ENCODE results near the gene STK32C. TPM values are rescaled to one million over a fixed set of nuclear protein-coding genes. Genes with fewer than 3 reads are reported as not detected.

Gene STK32C
- total RNA-seq = 4.7 TPM

DNA sequence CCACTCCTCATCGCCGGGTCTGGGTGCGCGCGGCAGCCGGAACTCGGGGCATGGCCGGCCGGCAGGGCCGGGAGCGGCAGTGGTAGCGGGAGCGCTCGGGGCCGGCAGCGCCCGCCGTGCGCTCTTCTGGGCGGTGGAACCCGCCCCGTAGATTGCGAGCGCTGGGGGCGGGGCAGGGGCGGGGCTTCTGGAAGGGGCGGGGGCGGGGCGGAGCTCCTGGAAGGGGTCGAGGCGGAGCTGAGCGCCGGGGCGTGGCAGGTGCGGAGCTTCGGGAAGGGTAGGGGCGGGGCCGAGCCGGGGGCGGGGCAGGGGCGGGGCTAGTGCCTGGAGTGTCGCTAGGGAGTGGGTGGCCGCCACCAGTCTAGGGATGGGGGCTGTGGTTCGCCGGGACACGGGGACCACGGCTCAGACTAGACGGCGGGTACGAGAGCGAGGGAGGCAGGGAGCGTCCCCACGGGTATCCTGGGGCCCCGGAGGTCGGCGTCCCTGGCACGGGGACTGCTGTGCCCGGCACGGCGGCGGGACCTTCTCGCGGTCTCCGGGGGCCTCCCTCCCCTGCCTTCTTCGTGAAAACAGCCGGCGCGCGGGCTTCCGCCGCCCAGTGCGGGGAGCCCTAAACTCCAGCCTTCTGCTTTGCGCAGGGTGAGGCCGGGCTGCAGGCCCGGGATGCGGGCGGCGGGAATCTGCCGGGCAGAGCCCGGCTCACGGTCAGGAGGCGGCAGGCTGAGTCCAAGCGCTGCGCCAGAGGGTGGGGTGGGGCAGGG lies at the start of gene STK32C:
Gene STK32C, minus strand, starts transcription at position 128 of the 764 bp plus-strand sequence. Its CDS starts 117 bp downstream, at position 11.
- Histone ChIP-seq H3K4me3 (peak within 1 kb of the TSS; percentile 57 to 93), H3K36me3 (no peaks in the 10 kb centered on the region), H3K9me3 (no peaks in the 10 kb centered on the region), H3K27me3 (no peaks in the 10 kb centered on the region), H3K4me1 (peaks cover 19% of the 10 kb centered on the region), H3K27ac (peak within 1 kb of the TSS; percentile 75)
- intact Hi-C loops (cut with DNase I) = no loop called here
- TF ChIP-seq POLR2A (IDR thresholded peaks at IDR 0.05) (peak in 1 of 2 donors; percentile 40), POLR2AphosphoS5 (IDR thresholded peaks at IDR 0.05; ENCODE audit: insufficient read depth in 1 of 2, low read depth in 1 of 2) (peak in 1 of 2 donors; percentile 89)
- TF ChIP-seq, protein P1, sequence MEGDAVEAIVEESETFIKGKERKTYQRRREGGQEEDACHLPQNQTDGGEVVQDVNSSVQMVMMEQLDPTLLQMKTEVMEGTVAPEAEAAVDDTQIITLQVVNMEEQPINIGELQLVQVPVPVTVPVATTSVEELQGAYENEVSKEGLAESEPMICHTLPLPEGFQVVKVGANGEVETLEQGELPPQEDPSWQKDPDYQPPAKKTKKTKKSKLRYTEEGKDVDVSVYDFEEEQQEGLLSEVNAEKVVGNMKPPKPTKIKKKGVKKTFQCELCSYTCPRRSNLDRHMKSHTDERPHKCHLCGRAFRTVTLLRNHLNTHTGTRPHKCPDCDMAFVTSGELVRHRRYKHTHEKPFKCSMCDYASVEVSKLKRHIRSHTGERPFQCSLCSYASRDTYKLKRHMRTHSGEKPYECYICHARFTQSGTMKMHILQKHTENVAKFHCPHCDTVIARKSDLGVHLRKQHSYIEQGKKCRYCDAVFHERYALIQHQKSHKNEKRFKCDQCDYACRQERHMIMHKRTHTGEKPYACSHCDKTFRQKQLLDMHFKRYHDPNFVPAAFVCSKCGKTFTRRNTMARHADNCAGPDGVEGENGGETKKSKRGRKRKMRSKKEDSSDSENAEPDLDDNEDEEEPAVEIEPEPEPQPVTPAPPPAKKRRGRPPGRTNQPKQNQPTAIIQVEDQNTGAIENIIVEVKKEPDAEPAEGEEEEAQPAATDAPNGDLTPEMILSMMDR (IDR thresholded peaks at IDR 0.05) = no peak
- DNase-seq (ENCODE audit: extremely low spot score in 2 of 2) = peak in 1 of 2 donors; percentile 93

DNA sequence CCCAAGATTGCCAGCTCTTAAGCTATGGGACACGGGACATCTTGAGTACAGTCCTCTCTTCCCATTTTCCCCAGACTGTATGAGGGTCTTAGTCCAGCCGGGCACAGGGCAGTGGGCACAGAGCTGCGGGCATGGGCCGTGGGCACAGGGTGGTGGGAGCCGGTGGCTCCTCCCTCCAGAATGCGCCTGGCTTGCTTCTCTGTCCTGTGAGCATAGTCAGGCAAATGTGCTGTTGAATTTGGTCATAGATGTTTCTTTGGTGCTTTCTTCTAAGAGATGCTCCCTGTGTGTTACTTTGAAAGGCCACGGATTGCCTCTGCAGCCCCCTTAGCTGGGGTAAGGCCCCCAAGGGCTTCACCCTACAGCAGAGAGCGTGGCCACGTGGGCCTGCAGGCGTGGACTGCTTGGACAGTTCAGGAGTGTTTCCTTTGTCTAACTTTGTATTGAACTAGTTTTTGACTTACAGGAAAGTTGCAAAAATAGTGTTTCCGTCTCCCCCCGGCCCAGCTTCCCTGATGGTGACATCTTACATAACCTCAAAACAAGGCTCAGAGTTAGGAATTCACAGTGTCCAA lies 49.0 kb upstream of the STK32C start:
- no peak for DNase-seq (ENCODE audit: extremely low spot score in 2 of 2)
- Histone ChIP-seq H3K36me3 (peaks cover 0 to under 1% of the 10 kb centered on the region in 2 donors), H3K9me3 (no peaks in the 10 kb centered on the region), H3K27ac (no peak overlapping the region), H3K27me3 (no peaks in the 10 kb centered on the region), H3K4me3 (no peak overlapping the region), H3K4me1 (no peaks in the 10 kb centered on the region)
- intact Hi-C loops (cut with DNase I) = no loop called here
- TF ChIP-seq POLR2A (IDR thresholded peaks at IDR 0.05) (no peak), POLR2AphosphoS5 (IDR thresholded peaks at IDR 0.05; ENCODE audit: insufficient read depth in 1 of 2, low read depth in 1 of 2) (no peak)
- TF ChIP-seq, protein P1 (IDR thresholded peaks at IDR 0.05) = no peak

DNA sequence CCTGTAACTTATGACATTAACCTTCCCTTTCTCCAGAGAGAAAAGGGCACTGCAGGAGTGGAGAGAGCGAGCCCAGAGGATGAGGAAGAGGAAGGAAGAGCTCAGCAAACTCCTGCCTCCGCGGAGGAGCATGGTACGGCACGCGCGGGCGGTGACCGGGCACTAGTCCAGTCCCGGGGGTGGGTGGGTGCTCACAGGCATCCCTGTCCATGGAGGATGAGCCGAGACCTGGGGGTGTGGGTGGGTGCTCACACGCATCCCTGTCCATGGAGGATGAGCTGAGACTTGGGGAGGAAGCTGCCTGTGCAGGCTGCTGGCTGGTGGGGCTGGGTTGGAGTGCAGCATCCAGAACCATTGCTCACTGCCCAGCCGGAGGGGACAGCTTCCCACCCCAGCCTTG lies 48.0 kb upstream of the STK32C start:
- no peak for TF ChIP-seq POLR2A (IDR thresholded peaks at IDR 0.05)
- TF ChIP-seq POLR2AphosphoS5 (IDR thresholded peaks at IDR 0.05; ENCODE audit: insufficient read depth in 1 of 2, low read depth in 1 of 2) = no peak
- DNase-seq (ENCODE audit: extremely low spot score in 2 of 2) = no peak
- peaks cover 0 to 6% of the 10 kb centered on the region in 2 donors for H3K36me3 ChIP-seq
- intact Hi-C loops (cut with DNase I) = no loop called here
- H3K27ac ChIP-seq = no peak overlapping the region
- no peaks in the 10 kb centered on the region for H3K27me3 ChIP-seq
- no peak overlapping the region for H3K4me3 ChIP-seq
- no peaks in the 10 kb centered on the region for H3K4me1 ChIP-seq
- no peaks in the 10 kb centered on the region for H3K9me3 ChIP-seq

DNA sequence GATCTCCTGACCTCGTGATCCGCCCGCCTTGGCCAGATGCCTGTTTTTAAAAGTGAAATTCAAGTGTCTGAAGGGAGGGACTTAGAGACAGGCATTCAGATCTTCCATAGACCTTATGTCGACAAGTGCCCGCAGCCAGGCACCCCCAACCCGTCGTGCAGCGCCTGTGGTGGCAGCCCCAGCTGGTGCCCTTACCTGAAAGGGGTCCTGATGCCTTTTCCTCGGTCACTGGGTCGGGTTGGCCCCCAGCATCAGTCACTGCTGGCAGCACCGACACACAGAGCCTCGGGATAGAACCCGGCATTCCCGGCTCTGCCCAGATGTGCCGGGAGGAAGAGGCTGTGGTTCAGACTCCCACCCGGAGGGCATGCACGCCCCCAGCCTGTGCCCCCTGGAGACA lies 47.5 kb upstream of the STK32C start:
- H3K9me3 ChIP-seq = no peaks in the 10 kb centered on the region
- peaks cover 0 to 6% of the 10 kb centered on the region in 2 donors for H3K36me3 ChIP-seq
- H3K4me1 ChIP-seq = no peaks in the 10 kb centered on the region
- DNase-seq (ENCODE audit: extremely low spot score in 2 of 2) = no peak
- intact Hi-C loops (cut with DNase I) = no loop called here
- no peaks in the 10 kb centered on the region for H3K27me3 ChIP-seq
- no peak overlapping the region for H3K4me3 ChIP-seq
- no peak overlapping the region for H3K27ac ChIP-seq
- TF ChIP-seq POLR2AphosphoS5 (IDR thresholded peaks at IDR 0.05; ENCODE audit: insufficient read depth in 1 of 2, low read depth in 1 of 2) (no peak), POLR2A (IDR thresholded peaks at IDR 0.05) (no peak)
- TF ChIP-seq, protein P1 (IDR thresholded peaks at IDR 0.05) = no peak

DNA sequence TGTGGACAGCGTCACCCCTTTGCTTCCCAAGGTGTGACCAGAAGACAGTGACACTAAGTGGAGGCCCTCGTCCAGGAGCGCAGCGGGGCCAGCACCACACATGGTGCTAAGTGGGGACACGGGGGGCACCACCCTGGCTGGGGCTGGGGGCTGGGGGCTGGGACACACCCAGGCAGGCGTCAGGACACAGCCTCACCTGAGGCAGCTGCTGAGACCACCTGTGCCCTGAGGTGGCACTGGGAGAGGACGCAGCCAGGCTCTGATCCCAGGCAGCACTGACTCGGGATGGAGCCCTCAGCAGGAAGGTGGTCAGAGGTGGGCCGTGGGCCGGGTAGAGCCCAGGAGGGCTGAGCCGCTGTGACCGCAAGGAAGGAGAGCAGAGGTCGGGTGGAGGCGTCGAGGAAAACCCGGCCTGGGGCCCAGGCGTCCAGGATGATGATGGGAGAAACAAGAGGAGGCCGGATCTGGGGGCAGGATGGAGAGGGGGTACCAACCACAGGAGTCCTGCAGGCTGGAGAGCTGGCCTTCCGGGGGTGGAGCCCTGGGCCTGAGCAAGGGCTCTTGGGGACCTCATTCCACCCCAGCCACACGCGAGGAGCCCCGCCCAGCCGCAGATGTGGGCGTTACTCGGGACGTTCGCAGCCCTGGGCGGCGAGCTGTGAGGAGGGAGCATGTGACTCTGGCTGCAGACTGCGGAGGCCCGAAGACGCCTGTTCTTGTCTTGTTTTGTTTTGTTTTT lies 46.8 kb upstream of the STK32C start:
- no peaks in the 10 kb centered on the region for H3K4me1 ChIP-seq
- DNase-seq (ENCODE audit: extremely low spot score in 2 of 2) = no peak
- no peak overlapping the region for H3K4me3 ChIP-seq
- H3K27me3 ChIP-seq = no peaks in the 10 kb centered on the region
- no peaks in the 10 kb centered on the region for H3K9me3 ChIP-seq
- peaks cover 0 to 6% of the 10 kb centered on the region in 2 donors for H3K36me3 ChIP-seq
- TF ChIP-seq, protein P1 (IDR thresholded peaks at IDR 0.05) = no peak
- no peak for TF ChIP-seq POLR2A (IDR thresholded peaks at IDR 0.05)
- intact Hi-C loops (cut with DNase I) = loop anchor here (5.0 kb wide), 1 partner anchor 132 kb away; no protein-coding TSS in a partner anchor
- H3K27ac ChIP-seq = no peak overlapping the region
